ENCODE measurements around the gene CDKN2D.

The CDKN2D gene

DNA sequence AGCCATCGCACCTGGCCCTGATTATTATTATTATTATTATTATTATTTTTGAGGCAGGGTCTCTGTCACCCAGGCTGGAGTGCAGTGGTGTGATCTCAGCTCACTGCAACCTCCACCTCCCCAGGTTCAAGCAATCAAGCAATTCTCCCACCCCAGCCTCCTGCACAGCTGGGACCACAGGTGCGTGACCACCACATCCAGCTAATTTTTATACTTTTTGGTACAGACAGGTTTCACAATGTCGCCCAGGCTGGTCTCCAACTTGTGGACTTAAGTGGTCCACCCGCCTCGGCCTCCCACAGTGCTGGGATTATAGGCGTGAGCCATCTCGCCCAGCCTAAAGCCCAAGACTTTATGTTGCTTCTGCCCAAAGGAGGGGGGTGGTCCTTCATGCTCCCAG lies 24.4 kb upstream of the CDKN2D start:
- DNase-seq (ENCODE audit: low read depth) = no peak
- in situ Hi-C loops (cut with HindIII; ENCODE audit: low sequenced_read_pairs) = no loop called here
- TF ChIP-seq, protein P1, sequence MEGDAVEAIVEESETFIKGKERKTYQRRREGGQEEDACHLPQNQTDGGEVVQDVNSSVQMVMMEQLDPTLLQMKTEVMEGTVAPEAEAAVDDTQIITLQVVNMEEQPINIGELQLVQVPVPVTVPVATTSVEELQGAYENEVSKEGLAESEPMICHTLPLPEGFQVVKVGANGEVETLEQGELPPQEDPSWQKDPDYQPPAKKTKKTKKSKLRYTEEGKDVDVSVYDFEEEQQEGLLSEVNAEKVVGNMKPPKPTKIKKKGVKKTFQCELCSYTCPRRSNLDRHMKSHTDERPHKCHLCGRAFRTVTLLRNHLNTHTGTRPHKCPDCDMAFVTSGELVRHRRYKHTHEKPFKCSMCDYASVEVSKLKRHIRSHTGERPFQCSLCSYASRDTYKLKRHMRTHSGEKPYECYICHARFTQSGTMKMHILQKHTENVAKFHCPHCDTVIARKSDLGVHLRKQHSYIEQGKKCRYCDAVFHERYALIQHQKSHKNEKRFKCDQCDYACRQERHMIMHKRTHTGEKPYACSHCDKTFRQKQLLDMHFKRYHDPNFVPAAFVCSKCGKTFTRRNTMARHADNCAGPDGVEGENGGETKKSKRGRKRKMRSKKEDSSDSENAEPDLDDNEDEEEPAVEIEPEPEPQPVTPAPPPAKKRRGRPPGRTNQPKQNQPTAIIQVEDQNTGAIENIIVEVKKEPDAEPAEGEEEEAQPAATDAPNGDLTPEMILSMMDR (IDR thresholded peaks at IDR 0.05; ENCODE audit: low read depth, low read length, missing control alignments) = no peak
- no peak overlapping the region for H3K4me3 ChIP-seq (ENCODE audit: low read depth, low read length)

DNA sequence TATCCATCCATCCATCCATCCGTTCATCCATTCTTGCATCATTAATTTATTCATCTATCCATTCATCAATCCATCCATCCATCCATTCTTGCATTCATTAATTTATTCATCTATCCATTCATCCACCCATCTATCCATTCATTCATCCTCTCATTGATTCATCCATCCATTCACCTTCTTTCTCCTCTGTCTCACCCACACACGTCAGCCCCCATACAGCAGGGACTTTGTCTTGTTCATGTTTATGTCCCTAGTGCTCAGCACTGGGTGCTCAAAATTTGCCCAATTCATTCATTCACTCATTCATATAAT lies 19.0 kb upstream of the CDKN2D start:
- TF ChIP-seq, protein P1 (IDR thresholded peaks at IDR 0.05; ENCODE audit: low read depth, low read length, missing control alignments) = no peak
- in situ Hi-C loops (cut with HindIII; ENCODE audit: low sequenced_read_pairs) = no loop called here
- no peak for DNase-seq (ENCODE audit: low read depth)
- H3K4me3 ChIP-seq (ENCODE audit: low read depth, low read length) = no peak overlapping the region

DNA sequence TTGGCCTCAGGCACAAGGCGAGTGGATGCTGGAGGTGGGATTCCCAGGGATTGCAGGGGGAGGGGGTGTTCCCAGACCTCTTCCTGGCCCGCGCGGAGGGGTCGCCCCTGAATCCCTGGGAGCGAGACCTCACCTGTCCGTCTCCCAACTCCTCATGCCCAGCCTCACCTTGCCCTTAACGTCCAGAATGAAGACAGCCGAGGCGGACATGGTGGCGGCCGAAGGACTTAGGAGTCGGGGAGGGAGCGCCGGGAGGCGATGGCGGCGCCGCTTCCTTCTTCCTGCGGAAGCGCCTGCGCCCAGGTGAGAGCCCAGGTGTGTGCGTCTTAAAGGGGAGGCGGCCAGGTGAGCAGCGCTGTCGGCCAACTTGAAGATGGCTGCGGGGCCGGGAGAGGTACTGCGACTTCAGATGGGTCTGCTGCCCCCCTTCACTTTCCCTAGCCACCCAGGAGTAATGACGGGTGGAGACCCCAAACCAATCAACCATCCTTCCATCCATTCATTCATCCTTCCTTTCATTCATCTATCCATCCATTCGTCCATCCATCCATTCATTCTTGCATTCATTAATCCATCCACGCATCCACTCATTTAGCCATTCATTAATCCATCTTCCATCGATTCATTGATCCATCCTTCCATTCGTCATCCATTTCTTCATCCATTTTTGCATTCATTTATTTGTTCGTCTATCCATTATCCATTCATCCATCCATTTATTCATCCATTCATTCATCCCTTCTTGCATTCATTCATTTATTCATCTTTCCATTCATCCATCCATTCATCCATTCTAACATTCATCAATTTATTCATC lies 18.5 kb upstream of the CDKN2D start, which contains the start of gene AP1M2:
TSS of gene AP1M2 (minus strand) at position 291 of the 817 bp plus-strand sequence. CDS start at position 210, 81 bp downstream.
- in situ Hi-C loops (cut with HindIII; ENCODE audit: low sequenced_read_pairs) = no loop called here
- no peak within 1 kb of the TSS for H3K4me3 ChIP-seq (ENCODE audit: low read depth, low read length)
- TF ChIP-seq, protein P1 (IDR thresholded peaks at IDR 0.05; ENCODE audit: low read depth, low read length, missing control alignments) = no peak
- no peak for DNase-seq (ENCODE audit: low read depth)

DNA sequence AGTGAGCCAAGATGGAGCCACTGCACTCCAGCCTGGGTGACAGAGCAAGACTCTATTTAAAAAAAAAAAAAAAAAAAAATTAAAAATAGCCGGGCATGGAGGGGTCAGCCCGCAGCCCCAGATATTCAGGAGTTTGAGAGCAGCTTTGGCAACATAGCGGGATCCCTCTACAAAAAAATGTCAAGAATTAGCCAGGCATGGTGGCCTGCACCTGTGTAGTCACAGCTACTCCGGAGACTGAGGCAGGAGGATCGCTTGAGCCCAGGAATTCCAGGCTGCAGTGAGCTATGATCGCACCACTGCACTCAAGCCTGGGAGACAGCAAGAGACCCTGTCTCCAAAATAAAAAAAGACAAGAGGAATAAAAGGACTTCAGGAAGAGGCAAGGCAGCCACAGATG lies 17.6 kb upstream of the CDKN2D start:
- no peak overlapping the region for H3K4me3 ChIP-seq (ENCODE audit: low read depth, low read length)
- TF ChIP-seq, protein P1 (IDR thresholded peaks at IDR 0.05; ENCODE audit: low read depth, low read length, missing control alignments) = no peak
- in situ Hi-C loops (cut with HindIII; ENCODE audit: low sequenced_read_pairs) = no loop called here
- DNase-seq (ENCODE audit: low read depth) = no peak

DNA sequence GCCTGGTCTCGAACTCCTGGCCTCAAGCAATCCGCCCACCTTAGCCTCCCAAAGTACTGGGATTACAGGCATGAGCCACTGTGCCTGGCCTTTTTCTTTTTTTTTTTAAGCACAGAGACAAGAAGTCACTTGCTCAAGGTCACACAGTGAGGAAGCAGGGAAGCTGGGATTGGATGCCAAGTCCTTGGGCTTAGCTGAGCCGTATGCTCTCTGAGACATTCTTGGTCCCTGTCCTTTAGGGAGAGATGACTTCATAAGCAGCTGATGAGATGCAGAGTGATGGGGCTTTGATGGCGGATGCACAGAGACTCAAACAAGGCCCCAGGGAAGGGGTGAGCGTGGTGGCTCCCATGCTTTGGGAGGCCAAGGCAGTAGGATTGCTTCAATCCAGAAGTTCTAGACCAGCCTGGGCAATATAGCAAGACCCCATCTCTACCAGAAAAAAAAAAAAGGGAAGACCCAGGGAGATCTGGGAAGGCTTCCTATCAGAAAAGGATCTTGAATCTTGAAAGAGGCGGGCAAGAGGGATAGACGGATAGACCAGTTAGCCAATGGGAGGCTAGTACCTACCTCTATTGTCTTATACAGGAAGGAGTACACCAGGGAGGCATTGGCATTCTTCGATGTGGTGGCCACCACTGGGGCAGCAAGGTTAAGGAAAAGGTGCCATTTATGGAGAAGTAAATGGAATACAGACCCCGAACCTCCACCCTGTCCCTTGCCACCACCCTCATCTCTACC lies 14.4 kb upstream of the CDKN2D start:
- in situ Hi-C loops (cut with HindIII; ENCODE audit: low sequenced_read_pairs) = no loop called here
- no peak for DNase-seq (ENCODE audit: low read depth)
- TF ChIP-seq, protein P1 (IDR thresholded peaks at IDR 0.05; ENCODE audit: low read depth, low read length, missing control alignments) = no peak
- H3K4me3 ChIP-seq (ENCODE audit: low read depth, low read length) = no peak overlapping the region

DNA sequence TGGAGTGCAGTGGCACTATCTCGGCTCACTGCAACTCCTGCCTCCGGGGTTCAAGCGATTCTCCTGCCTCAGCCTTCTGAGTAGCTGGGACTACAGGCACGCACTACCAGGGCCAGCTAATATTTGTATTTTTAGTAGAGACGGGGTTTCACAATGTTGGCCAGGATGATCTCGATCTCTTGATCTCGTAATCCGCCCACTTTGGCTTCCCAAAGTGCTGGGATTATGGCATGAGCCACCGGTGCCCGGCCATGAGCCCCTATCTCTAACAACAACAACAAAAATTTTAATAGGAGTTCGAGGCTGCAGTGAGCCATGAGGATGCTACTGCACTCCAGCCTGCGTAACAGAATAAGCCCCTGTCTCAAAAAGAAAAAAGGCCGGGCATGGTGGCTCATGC lies 13.3 kb upstream of the CDKN2D start:
- TF ChIP-seq, protein P1 (IDR thresholded peaks at IDR 0.05; ENCODE audit: low read depth, low read length, missing control alignments) = no peak
- in situ Hi-C loops (cut with HindIII; ENCODE audit: low sequenced_read_pairs) = no loop called here
- no peak for DNase-seq (ENCODE audit: low read depth)
- no peak overlapping the region for H3K4me3 ChIP-seq (ENCODE audit: low read depth, low read length)

Measured in astrocyte of the cerebellum (primary cell).